ENCODE data around the gene ZNF689. TPM values are rescaled to one million over a fixed set of nuclear protein-coding genes. Genes with fewer than 3 reads are reported as not detected.

ZNF689 gene
- total RNA-seq, 1 experiment from 2014 or later = 10.3 TPM

GRCh38 chr16:30628628-30629540 is 18.7 kb upstream of the ZNF689 start:
- peaks cover 4 to 14% of the 10 kb centered on the region in 2 experiments; a peak in 3 of 4 replicates for H3K4me1 ChIP-seq (ENCODE audit: control insufficient read depth in 1 of 2, insufficient read depth in 2 of 2, low read length in 2 of 2)
- peak overlapping the region; percentile 56; the same call in 1 of the 2 replicates for H3K4me2 ChIP-seq (ENCODE audit: low read length)
- no peak overlapping the region for H3K4me3 ChIP-seq (replicated peaks in 1 of 2; ENCODE audit: low read depth in 1 of 2, low read length in 2 of 2)
- no peaks in the 10 kb centered on the region for H4K20me1 ChIP-seq (ENCODE audit: insufficient read depth)
- H3K9me2 ChIP-seq (ENCODE audit: insufficient read depth) = no peaks in the 10 kb centered on the region
- no peaks in the 10 kb centered on the region for H3K27me3 ChIP-seq (ENCODE audit: insufficient read depth, low read length)
- H2AFZ ChIP-seq (ENCODE audit: low read depth, low read length, poor library complexity, severe bottlenecking) = peak overlapping the region; percentile 100
- TF ChIP-seq TCF7L2 (IDR thresholded peaks at IDR 0.05; ENCODE audit: borderline replicate concordance, extremely low read depth, insufficient read depth, insufficient read length) (peak; percentile 89), RAD21 (IDR thresholded peaks at IDR 0.05; ENCODE audit: low read depth) (peak; percentile 89), SIN3A (IDR thresholded peaks at IDR 0.05; ENCODE audit: low read depth) (no peak), YY1 (IDR thresholded peaks at IDR 0.05; ENCODE audit: extremely low read depth, insufficient replicate concordance, low read depth, low read length) (peak; percentile 37), POLR2AphosphoS5 (IDR thresholded peaks at IDR 0.05; ENCODE audit: low read depth, low read length) (no peak), EZH2 (IDR thresholded peaks at IDR 0.05) (no peak), CTCF (IDR thresholded peaks at IDR 0.05 in 2 of 3, conservative IDR thresholded peaks at IDR 0.05 in 1 of 3; ENCODE audit: borderline replicate concordance in 1 of 3, insufficient read depth in 1 of 3, low read depth in 2 of 3, low read length in 2 of 3) (peak; percentile 86 to 94 (median 93)), MAX (IDR thresholded peaks at IDR 0.05) (no peak)
- H3K79me2 ChIP-seq (ENCODE audit: insufficient read depth, low read length) = no peaks in the 10 kb centered on the region
- no peaks in the 10 kb centered on the region for H3K36me3 ChIP-seq (ENCODE audit: control insufficient read depth in 1 of 2, insufficient read depth in 2 of 2, low read length in 2 of 2)
- H3K27ac ChIP-seq (ENCODE audit: low read depth, low read length) = 0 out of 2 replicates have a peak overlapping the region, but pooled peaks have one; percentile 18
- RAD21 ChIA-PET (ENCODE audit: low non-redundant PET in 1 of 2, low total read pairs in 2 of 2, uncharacterized antibody in 2 of 2, unreplicated experiment in 2 of 2) = interaction anchor here in 1 of 2 experiments (1.1 kb wide), 1 partner anchor 199 kb away, joined by 5 read pairs; the partner anchor contains the start of gene DCTPP1
- H3K9ac ChIP-seq (ENCODE audit: low read length) = no peak overlapping the region
- no peaks in the 10 kb centered on the region for H3K9me3 ChIP-seq (ENCODE audit: control insufficient read depth in 1 of 2, insufficient read depth in 1 of 2, low read depth in 1 of 2, low read length in 2 of 2)
- CTCF ChIA-PET = interaction anchor here (0.8 to 1.5 kb wide), 8 partner anchors 14 to 486 kb away, joined by 3 to 15 read pairs (median 5); partner anchors contain the start of gene DCTPP1
- BruUV-seq (replicated peaks) = no TSS peak
- POLR2A ChIA-PET = interaction anchor here (1.5 kb wide), 1 partner anchor 199 kb away, joined by 3 read pairs; the partner anchor contains the start of gene DCTPP1
- intact Hi-C loops (cut with micrococcal nuclease) = loop anchor here (5.0 kb wide), 3 partner anchors 57 to 197 kb away; partner anchors contain the start of genes DCTPP1, SEPHS2 and ZNF688
- DNase-seq (ENCODE audit: low read depth, low spot score) = peak; percentile 70
- peak; percentile 94 for ATAC-seq
